ENCODE measurements around the gene UCHL1. TPM values are rescaled to one million over a fixed set of nuclear protein-coding genes. Genes with fewer than 3 reads are reported as not detected.
A peak's percentile ranks its signal among the peaks of the same experiment; 100 is the strongest.

UCHL1 gene
- total RNA-seq, 4 donors from 2014 or later = 24.8 to 176 (median 71.0) TPM

DNA sequence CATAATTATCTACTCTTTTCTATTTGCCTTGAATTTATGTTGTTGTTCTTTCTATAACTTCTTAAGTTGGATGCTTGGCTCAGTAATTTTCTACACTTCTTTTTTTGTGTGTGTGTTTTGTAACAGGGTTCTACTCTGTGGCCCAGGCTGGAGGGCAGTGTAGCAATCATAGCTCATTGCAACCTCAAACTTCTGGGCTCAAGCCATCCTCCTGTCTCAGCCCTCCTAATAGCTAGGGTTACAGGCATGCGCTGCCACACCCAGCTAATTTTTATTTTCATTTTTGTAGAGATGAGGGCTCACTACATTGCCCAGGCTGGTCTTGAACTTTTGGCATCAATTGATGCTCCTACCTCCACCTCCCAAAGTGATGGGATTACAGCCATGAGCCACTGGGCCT, 20.7 kb upstream of the UCHL1 start:
- no peak for TF ChIP-seq POLR2A (IDR thresholded peaks at IDR 0.05)
- H3K4me1 ChIP-seq = no peaks in the 10 kb centered on the region
- DNase-seq (no peak), ATAC-seq (no peak)
- no peaks in the 10 kb centered on the region for H3K9me3 ChIP-seq
- no peak overlapping the region for H3K27ac ChIP-seq
- in situ Hi-C loops (cut with MboI; ENCODE audit: low sequenced_read_pairs in 4 of 4) (no loop called here), intact Hi-C loops (cut with DNase I; ENCODE audit: low total_unique reads) (no loop called here)
- no peaks in the 10 kb centered on the region for H3K36me3 ChIP-seq
- H3K4me3 ChIP-seq = no peak overlapping the region
- H3K27me3 ChIP-seq = no peaks in the 10 kb centered on the region

DNA sequence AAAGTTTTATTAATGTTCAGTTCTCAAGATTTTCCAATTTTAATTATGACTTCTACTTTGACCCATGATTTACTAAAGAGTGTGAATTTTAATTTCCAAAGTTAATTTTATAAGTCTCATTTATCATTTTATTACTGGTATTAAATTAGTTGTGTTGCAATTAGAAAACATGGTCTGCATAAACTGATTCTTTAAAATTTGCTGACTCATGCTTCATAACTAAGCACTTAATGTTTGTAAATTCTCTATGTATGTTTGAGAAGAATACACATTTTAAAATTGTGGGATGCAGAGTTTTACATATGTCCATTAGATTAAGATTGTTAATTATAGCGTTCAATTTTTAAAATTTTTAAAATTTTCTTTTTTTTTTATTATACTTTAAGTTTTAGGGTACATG, 20.2 kb upstream of the UCHL1 start:
- H3K27me3 ChIP-seq = no peaks in the 10 kb centered on the region
- intact Hi-C loops (cut with DNase I; ENCODE audit: low total_unique reads) = no loop called here
- no peak for DNase-seq
- no peaks in the 10 kb centered on the region for H3K36me3 ChIP-seq
- H3K27ac ChIP-seq = no peak overlapping the region
- TF ChIP-seq, protein P1, sequence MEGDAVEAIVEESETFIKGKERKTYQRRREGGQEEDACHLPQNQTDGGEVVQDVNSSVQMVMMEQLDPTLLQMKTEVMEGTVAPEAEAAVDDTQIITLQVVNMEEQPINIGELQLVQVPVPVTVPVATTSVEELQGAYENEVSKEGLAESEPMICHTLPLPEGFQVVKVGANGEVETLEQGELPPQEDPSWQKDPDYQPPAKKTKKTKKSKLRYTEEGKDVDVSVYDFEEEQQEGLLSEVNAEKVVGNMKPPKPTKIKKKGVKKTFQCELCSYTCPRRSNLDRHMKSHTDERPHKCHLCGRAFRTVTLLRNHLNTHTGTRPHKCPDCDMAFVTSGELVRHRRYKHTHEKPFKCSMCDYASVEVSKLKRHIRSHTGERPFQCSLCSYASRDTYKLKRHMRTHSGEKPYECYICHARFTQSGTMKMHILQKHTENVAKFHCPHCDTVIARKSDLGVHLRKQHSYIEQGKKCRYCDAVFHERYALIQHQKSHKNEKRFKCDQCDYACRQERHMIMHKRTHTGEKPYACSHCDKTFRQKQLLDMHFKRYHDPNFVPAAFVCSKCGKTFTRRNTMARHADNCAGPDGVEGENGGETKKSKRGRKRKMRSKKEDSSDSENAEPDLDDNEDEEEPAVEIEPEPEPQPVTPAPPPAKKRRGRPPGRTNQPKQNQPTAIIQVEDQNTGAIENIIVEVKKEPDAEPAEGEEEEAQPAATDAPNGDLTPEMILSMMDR (IDR thresholded peaks at IDR 0.05 in 4 of 5, conservative IDR thresholded peaks at IDR 0.05 in 1 of 5) = no peak
- no peak for TF ChIP-seq POLR2A (IDR thresholded peaks at IDR 0.05)
- no peak for ATAC-seq
- in situ Hi-C loops (cut with MboI; ENCODE audit: low sequenced_read_pairs in 4 of 4) = no loop called here
- H3K4me1 ChIP-seq = no peaks in the 10 kb centered on the region
- H3K9me3 ChIP-seq = no peaks in the 10 kb centered on the region
- no peak overlapping the region for H3K4me3 ChIP-seq

DNA sequence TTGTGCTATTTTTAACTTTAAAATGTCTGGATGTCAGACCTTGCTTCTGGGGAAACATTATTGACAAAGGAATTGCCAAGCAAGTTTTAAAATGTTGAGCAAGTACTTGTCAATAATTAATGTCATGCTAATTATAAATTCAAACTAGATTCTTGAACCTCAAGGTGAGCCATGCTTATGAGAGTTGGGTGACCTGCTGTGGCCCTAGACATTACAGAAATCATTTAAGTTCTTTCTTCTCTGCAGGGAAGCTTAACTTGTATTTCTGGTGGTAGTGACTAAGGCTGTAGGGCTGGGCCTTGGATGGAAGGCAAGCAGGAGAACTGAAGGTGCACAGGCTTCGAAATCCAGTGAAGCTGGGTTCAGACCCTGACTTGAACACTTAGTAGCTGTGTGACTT, 14.8 kb upstream of the UCHL1 start:
- Histone ChIP-seq H3K9me3 (no peaks in the 10 kb centered on the region), H3K27ac (no peak overlapping the region), H3K36me3 (no peaks in the 10 kb centered on the region), H3K27me3 (no peaks in the 10 kb centered on the region), H3K4me3 (no peak overlapping the region), H3K4me1 (no peaks in the 10 kb centered on the region)
- intact Hi-C loops (cut with DNase I; ENCODE audit: low total_unique reads) (no loop called here), in situ Hi-C loops (cut with MboI; ENCODE audit: low sequenced_read_pairs in 4 of 4) (no loop called here)
- DNase-seq (no peak), ATAC-seq (no peak)
- TF ChIP-seq, protein P1 (IDR thresholded peaks at IDR 0.05 in 4 of 5, conservative IDR thresholded peaks at IDR 0.05 in 1 of 5) = no peak
- TF ChIP-seq POLR2A (IDR thresholded peaks at IDR 0.05) = no peak

DNA sequence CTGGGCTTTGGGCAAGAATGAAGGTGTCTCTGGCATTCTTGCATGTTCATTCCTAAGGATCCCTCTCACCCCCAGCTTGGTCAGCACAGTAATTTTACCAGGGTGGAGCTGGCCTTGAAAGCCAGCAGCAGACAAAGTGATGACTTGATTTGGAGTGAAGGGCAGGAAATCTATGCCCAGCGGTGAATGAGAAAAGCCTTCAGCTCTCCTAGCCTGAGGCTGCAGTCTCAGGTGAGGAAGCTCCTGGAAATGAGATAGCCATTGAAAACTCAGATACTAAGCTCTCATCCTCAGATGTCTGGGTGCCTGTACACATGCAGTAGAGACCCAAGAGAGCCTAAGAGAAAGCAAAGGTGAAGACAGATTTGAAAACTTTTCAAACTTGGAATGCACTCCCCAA, 10.7 kb upstream of the UCHL1 start:
- no peak for DNase-seq

DNA sequence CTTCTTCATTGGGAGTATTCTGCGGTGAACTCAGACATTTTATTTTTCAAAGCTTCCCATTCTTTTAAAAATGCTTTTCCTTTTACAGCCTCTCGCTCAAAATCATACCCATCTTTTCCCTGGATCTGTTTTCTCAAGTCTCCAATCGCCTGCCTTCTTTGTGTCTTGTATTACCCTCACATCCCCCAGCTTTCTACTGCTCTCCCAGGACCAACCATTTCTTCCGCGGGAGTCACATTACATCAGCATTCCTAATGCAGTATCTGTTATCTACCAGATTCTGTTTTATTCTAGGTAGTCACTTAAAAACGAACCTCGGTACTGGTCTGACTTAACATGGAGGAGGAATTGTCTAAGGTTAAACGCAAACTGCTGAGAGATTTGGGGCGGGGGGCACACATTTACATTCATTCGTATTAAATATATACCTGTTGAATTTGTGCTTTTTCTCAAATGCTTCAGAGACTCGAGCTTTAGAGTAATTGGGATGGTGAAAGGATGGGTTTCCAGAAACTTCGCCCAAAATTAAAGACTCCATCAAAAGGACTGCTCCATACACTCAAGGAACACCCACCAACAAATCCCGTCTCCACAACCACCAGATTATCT, 493 bp upstream of the UCHL1 start:
- ATAC-seq = no peak
- no peak overlapping the region for H3K27ac ChIP-seq
- H3K4me3 ChIP-seq = peak overlapping the region; percentile 46 to 71 (median 52)
- in situ Hi-C loops (cut with MboI; ENCODE audit: low sequenced_read_pairs in 4 of 4) (no loop called here), intact Hi-C loops (cut with DNase I; ENCODE audit: low total_unique reads) (no loop called here)
- DNase-seq = no peak
- no peaks in the 10 kb centered on the region for H3K9me3 ChIP-seq
- H3K27me3 ChIP-seq = peaks cover 20 to 33% (median 21%) of the 10 kb centered on the region in 3 donors
- peaks cover 5 to 9% of the 10 kb centered on the region in 2 donors for H3K4me1 ChIP-seq
- TF ChIP-seq, protein P1 (IDR thresholded peaks at IDR 0.05 in 4 of 5, conservative IDR thresholded peaks at IDR 0.05 in 1 of 5) = no peak
- TF ChIP-seq POLR2A (IDR thresholded peaks at IDR 0.05) = no peak
- no peaks in the 10 kb centered on the region for H3K36me3 ChIP-seq

More for the DNA sequence above, 10.7 kb upstream of the UCHL1 start:
- Histone ChIP-seq H3K27ac (no peak overlapping the region), H3K4me1 (no peaks in the 10 kb centered on the region), H3K4me3 (no peak overlapping the region), H3K36me3 (no peaks in the 10 kb centered on the region), H3K9me3 (no peaks in the 10 kb centered on the region), H3K27me3 (no peaks in the 10 kb centered on the region)
- TF ChIP-seq, protein P1 (IDR thresholded peaks at IDR 0.05 in 4 of 5, conservative IDR thresholded peaks at IDR 0.05 in 1 of 5) = no peak
- no peak for TF ChIP-seq POLR2A (IDR thresholded peaks at IDR 0.05)
- intact Hi-C loops (cut with DNase I; ENCODE audit: low total_unique reads) (no loop called here), in situ Hi-C loops (cut with MboI; ENCODE audit: low sequenced_read_pairs in 4 of 4) (no loop called here)
- ATAC-seq = no peak

Measured in gastrocnemius medialis (tissue), 4 donors.